ENCODE measurements around the gene GIGYF1.
"Not testable (repeated sequence)": the region's sequence is repeated elsewhere in the genome, so short reads cannot be mapped to it uniquely, and the experiment has no call there.

Gene GIGYF1

GRCh38 chr7:100694098-100694745 lies at the start of gene GIGYF1:
Gene GIGYF1 (minus strand): TSS chr7:100694250. CDS start chr7:100688238, 6,012 bp downstream.
- DNase-seq (ENCODE audit: low read depth): peak; percentile 54

- no peak for DNase-seq (ENCODE audit: low read depth)
These were observed 45.9 kb upstream of the GIGYF1 start for GRCh38 chr7:100739934-100740333.

- no peak for DNase-seq (ENCODE audit: low read depth)
These were observed 42.6 kb upstream of the GIGYF1 start for GRCh38 chr7:100736671-100737070.

- DNase-seq (ENCODE audit: low read depth): no peak
These were observed 41.7 kb upstream of the GIGYF1 start for GRCh38 chr7:100735730-100736129.

GRCh38 chr7:100731937-100732636 lies 38.0 kb upstream of the GIGYF1 start:
- no peak for DNase-seq (ENCODE audit: low read depth)

GRCh38 chr7:100730136-100730800 lies 36.2 kb upstream of the GIGYF1 start:
- DNase-seq (ENCODE audit: low read depth): no peak

- DNase-seq (ENCODE audit: low read depth): no peak
These were observed 34.1 kb upstream of the GIGYF1 start for GRCh38 chr7:100728196-100728595.

- peak; percentile 89 for DNase-seq (ENCODE audit: low read depth)
These were observed 33.1 kb upstream of the GIGYF1 start for GRCh38 chr7:100726996-100727761.

- not testable (repeated sequence) for DNase-seq (ENCODE audit: low read depth)
These were observed 30.3 kb upstream of the GIGYF1 start for GRCh38 chr7:100724364-100724763.

GRCh38 chr7:100723732-100724275 lies 29.8 kb upstream of the GIGYF1 start:
- DNase-seq (ENCODE audit: low read depth): no peak

- DNase-seq (ENCODE audit: low read depth): no peak
These were observed 28.6 kb upstream of the GIGYF1 start for GRCh38 chr7:100722480-100723212.

GRCh38 chr7:100721505-100721812 lies 27.4 kb upstream of the GIGYF1 start:
- DNase-seq (ENCODE audit: low read depth): no peak

- DNase-seq (ENCODE audit: low read depth): no peak
These were observed 26.8 kb upstream of the GIGYF1 start for GRCh38 chr7:100720671-100721504.

GRCh38 chr7:100720279-100720670 lies 26.2 kb upstream of the GIGYF1 start, which contains the start of gene EPO:
Gene EPO (plus strand): TSS chr7:100720468. CDS start chr7:100720981, 513 bp downstream.
- DNase-seq (ENCODE audit: low read depth): no peak

GRCh38 chr7:100719523-100720278 lies 25.7 kb upstream of the GIGYF1 start:
- DNase-seq (ENCODE audit: low read depth): peak; percentile 54

GRCh38 chr7:100717073-100717472 lies 23.0 kb upstream of the GIGYF1 start:
- not testable (repeated sequence) for DNase-seq (ENCODE audit: low read depth)

GRCh38 chr7:100714725-100715124 lies 20.7 kb upstream of the GIGYF1 start:
- no peak for DNase-seq (ENCODE audit: low read depth)

GRCh38 chr7:100711369-100711768 lies 17.3 kb upstream of the GIGYF1 start:
- DNase-seq (ENCODE audit: low read depth): peak; percentile 27

- DNase-seq (ENCODE audit: low read depth): no peak
These were observed 16.4 kb upstream of the GIGYF1 start for GRCh38 chr7:100710452-100710851.

GRCh38 chr7:100708395-100708794 lies 14.3 kb upstream of the GIGYF1 start:
- DNase-seq (ENCODE audit: low read depth): no peak

All from fibroblast of gingiva (primary cell).